Measurements from ENCODE around the gene AXL. TPM values are rescaled to one million over a fixed set of nuclear protein-coding genes. Genes with fewer than 3 reads are reported as not detected.

The AXL gene
- total and polyA plus RNA-seq, 9 of the 15 experiments (the other 6 are each of a cell fraction or from before 2014, with no cell fraction given): 0.80 to 6.6 (median 1.6) TPM

- intact Hi-C loops (cut with micrococcal nuclease) (no loop called here), in situ Hi-C loops (cut with MboI) (no loop called here)
- Histone ChIP-seq H2AFZ (ENCODE audit: low read depth, low read length) (no peak overlapping the region), H3K27ac (ENCODE audit: extremely low read depth, low read depth, low read length) (no peak overlapping the region), H3K79me2 (ENCODE audit: control insufficient read depth, insufficient read depth, low read length) (peaks cover 48% of the 10 kb centered on the region), H3K4me1 (replicated peaks in 1 of 2; ENCODE audit: control insufficient read depth in 2 of 2, insufficient read depth in 2 of 2, low read length in 2 of 2) (peaks cover 8 to 16% of the 10 kb centered on the region in 2 experiments; a peak in 4 of 5 replicates), H3K9me3 (replicated peaks; ENCODE audit: control insufficient read depth, insufficient read depth, low read depth, low read length) (no peaks in the 10 kb centered on the region), H4K20me1 (replicated peaks; ENCODE audit: control insufficient read depth, insufficient read depth, low read length) (no peaks in the 10 kb centered on the region; the same call in 1 of the 2 replicates), H3K27me3 (ENCODE audit: control insufficient read depth in 2 of 2, insufficient read depth in 2 of 2, low read length in 2 of 2) (no peaks in the 10 kb centered on the region), H3K4me2 (ENCODE audit: insufficient read depth, low read length) (no peak overlapping the region), H3K4me3 (no peak overlapping the region), H3K9ac (ENCODE audit: insufficient read depth in 1 of 2, low read depth in 2 of 2, low read length in 2 of 2) (no peak overlapping the region), H3K36me3 (ENCODE audit: control insufficient read depth, insufficient read depth, low read length) (peaks cover 82% of the 10 kb centered on the region), H3K9me1 (ENCODE audit: control insufficient read depth, insufficient read depth, low read length) (no peaks in the 10 kb centered on the region)
- ChIA-PET CTCF (ENCODE audit: low intra/inter-chr PET ratio) (no interaction called here), POLR2A (interaction anchor here (0.6 to 0.9 kb wide), 2 partner anchors 32 to 38 kb away, joined by 3 read pairs; no protein-coding TSS in a partner anchor)
- no peak for DNase-seq (ENCODE audit: extremely low read depth in 1 of 4, low spot score in 3 of 4)
- no peak for ATAC-seq
- whole genome bisulfite sequencing (ENCODE audit: insufficient coverage, low coverage, missing lambda C conversion rate): 92% methylated on average over 5 of the region's 5 CpGs
- no TSS peak for BruUV-seq (replicated peaks)
- TF ChIP-seq ZNF398 (CRISPR knock-in tag; IDR thresholded peaks at IDR 0.05): no peak
- no peak for TF ChIP-seq NCOR1 (IDR thresholded peaks at IDR 0.05)
- no peak for TF ChIP-seq BCOR (IDR thresholded peaks at IDR 0.05)
- TF ChIP-seq ZNF253 (CRISPR knock-in tag; conservative IDR thresholded peaks at IDR 0.05): no peak
- no peak for TF ChIP-seq EGR1 (conservative IDR thresholded peaks at IDR 0.05)
- TF ChIP-seq SMAD1 (IDR thresholded peaks at IDR 0.05; ENCODE audit: low read depth, low read length, partially characterized antibody): no peak
- TF ChIP-seq ELF1 (tag; IDR thresholded peaks at IDR 0.05): no peak
- no peak for TF ChIP-seq BCL6 (CRISPR knock-in tag; IDR thresholded peaks at IDR 0.05)
- TF ChIP-seq KAT7 (CRISPR knock-in tag; IDR thresholded peaks at IDR 0.05; ENCODE audit: borderline replicate concordance): no peak
- no peak for TF ChIP-seq ZFP1 (CRISPR knock-in tag; IDR thresholded peaks at IDR 0.05)
- FAIRE-seq: no peak
Measured at GRCh38 chr19:41269571-41269970, 50.5 kb downstream of the AXL start.
